ENCODE measurements around the gene GNLY. TPM values are rescaled to one million over a fixed set of nuclear protein-coding genes. Genes with fewer than 3 reads are reported as not detected.

GNLY gene
- polyA plus RNA-seq, 1 experiment, result not detected

DNA sequence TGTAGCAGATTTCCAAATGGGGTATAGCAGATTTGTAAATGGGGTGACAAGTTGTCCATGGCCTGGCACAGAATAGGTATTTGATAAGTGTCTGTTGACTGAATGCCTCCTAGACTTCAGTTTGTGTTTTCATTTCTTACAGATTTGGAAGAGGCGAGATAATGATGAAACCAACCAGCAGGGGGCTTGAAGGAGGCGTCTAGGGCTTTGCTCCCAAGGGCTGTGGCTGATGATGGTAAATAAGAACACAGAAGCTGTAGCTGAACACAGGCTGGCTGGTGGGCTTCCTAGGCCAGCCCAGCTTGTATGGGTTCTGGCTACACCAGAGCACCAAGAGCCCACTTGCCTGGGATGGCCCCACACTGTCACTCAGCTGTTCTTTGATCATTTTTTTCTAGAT lies 45.5 kb upstream of the GNLY start:
- Histone ChIP-seq H3K4me3 (ENCODE audit: low read depth, low read length) (no peak overlapping the region), H3K36me3 (ENCODE audit: control insufficient read depth, insufficient read depth, low read length) (peaks cover 13% of the 10 kb centered on the region), H3K27me3 (ENCODE audit: control insufficient read depth, insufficient read depth, low read length) (no peaks in the 10 kb centered on the region)
- TF ChIP-seq, protein P1, sequence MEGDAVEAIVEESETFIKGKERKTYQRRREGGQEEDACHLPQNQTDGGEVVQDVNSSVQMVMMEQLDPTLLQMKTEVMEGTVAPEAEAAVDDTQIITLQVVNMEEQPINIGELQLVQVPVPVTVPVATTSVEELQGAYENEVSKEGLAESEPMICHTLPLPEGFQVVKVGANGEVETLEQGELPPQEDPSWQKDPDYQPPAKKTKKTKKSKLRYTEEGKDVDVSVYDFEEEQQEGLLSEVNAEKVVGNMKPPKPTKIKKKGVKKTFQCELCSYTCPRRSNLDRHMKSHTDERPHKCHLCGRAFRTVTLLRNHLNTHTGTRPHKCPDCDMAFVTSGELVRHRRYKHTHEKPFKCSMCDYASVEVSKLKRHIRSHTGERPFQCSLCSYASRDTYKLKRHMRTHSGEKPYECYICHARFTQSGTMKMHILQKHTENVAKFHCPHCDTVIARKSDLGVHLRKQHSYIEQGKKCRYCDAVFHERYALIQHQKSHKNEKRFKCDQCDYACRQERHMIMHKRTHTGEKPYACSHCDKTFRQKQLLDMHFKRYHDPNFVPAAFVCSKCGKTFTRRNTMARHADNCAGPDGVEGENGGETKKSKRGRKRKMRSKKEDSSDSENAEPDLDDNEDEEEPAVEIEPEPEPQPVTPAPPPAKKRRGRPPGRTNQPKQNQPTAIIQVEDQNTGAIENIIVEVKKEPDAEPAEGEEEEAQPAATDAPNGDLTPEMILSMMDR (IDR thresholded peaks at IDR 0.05; ENCODE audit: insufficient read depth, low read depth, low read length), result peak; percentile 68
- ChIA-PET CTCF (interaction anchor here (0.6 to 4.6 kb wide), 28 partner anchors 10 to 165 kb away, joined by 3 to 81 read pairs (median 6); partner anchors contain the start of gene ATOH8), POLR2A (no interaction called here)
- no peak for DNase-seq (ENCODE audit: low read depth)

DNA sequence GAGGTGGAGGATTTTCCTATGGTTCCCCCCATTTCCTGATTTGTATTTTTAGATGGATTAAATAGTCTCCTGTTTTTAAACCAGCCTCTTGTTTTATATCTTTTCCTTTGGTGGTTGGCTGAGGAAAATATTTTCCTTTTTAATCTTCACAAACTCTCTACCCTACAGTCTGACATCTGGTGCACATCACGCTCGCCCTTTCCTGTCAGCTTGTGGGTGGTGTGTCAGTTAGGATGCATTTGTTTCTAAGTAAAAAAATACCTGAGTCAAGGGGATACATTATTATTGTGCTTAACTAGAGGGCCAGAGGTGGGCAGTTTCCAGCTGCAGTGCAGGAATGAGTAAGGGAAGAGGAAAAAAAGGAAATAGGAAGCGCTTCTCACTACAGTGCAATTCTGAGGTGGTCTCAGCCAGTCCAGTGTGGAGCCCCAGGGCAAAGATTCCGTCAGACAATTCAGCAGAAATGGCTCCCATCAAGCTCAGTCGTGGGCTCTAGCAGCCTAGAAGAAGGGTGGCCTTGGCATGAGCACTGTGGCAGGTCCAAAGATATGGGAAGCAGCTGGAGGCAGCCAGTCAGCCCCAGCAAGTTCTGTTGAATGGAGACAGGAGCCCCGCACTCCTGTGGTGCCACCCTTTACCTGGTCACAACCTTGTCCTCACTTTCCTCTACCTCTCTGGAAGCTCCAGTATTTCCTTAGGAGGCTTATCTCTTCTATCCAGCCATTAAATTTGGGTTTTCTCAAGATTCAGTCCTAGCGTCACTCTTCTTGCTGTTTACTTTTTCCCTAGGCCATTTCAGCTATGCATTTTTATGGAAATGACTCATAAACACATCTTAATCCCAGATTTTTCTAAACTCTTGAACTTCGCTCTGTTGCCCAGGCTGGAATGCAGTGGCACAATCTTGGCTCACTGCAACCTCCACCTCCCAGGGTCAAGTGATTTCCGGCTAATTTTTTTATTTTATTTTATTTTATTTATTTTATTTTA lies 44.7 kb upstream of the GNLY start:
- DNase-seq (ENCODE audit: low read depth), result no peak
- peaks cover 13% of the 10 kb centered on the region for H3K36me3 ChIP-seq (ENCODE audit: control insufficient read depth, insufficient read depth, low read length)
- ChIA-PET POLR2A (no interaction called here), CTCF (interaction anchor here (0.6 to 4.6 kb wide), 27 partner anchors 9 to 228 kb away, joined by 3 to 81 read pairs (median 6); no protein-coding TSS in a partner anchor)
- TF ChIP-seq, protein P1 (IDR thresholded peaks at IDR 0.05; ENCODE audit: insufficient read depth, low read depth, low read length), result no peak
- no peaks in the 10 kb centered on the region for H3K27me3 ChIP-seq (ENCODE audit: control insufficient read depth, insufficient read depth, low read length)
- no peak overlapping the region for H3K4me3 ChIP-seq (ENCODE audit: low read depth, low read length)

DNA sequence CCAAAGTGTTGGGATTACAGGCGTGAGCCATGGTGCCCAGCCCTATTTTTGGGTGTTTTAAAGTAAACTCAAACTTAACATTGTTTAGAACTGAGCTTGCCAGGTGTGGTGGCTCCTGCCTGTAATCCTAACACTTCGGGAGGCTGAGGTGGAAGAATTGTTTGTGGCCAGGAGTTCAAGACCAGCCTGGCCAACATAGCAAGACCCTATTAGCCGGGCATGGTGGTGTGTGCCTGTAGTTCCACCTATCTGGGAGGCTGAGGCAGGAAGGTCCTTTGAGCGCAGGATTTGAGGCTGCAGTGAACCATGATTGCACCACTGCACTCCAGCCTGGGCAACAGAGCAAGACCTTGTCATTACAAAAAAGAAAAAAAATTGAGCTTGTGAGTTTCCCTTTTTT lies 43.7 kb upstream of the GNLY start:
- Histone ChIP-seq H3K4me3 (ENCODE audit: low read depth, low read length) (no peak overlapping the region), H3K36me3 (ENCODE audit: control insufficient read depth, insufficient read depth, low read length) (peaks cover 11% of the 10 kb centered on the region), H3K27me3 (ENCODE audit: control insufficient read depth, insufficient read depth, low read length) (no peaks in the 10 kb centered on the region)
- ChIA-PET POLR2A (no interaction called here), CTCF (interaction anchor here (1.0 to 4.6 kb wide), 8 partner anchors 9 to 229 kb away, joined by 3 to 81 read pairs (median 12); no protein-coding TSS in a partner anchor)
- DNase-seq (ENCODE audit: low read depth), result no peak
- TF ChIP-seq, protein P1 (IDR thresholded peaks at IDR 0.05; ENCODE audit: insufficient read depth, low read depth, low read length), result no peak

DNA sequence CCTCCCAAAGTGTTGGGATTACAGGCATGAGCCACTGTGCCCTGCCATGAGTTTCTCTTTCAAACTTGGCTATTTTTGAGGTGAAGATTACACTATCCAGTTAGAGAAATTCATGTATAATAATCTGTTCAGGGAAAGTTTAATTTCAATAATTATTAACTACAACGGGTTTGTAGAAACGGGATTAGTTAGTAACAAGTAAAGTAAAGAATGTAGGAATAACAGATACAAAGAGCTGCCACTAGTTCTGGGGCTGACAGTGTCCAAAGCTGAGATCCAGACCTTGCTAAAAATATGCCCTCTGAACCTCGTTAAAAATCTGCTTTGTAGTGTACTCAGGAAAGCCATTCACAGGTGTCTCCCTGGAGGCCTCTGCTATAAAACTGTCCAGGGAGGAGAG lies 43.1 kb upstream of the GNLY start:
- POLR2A ChIA-PET, result no interaction called here

DNA sequence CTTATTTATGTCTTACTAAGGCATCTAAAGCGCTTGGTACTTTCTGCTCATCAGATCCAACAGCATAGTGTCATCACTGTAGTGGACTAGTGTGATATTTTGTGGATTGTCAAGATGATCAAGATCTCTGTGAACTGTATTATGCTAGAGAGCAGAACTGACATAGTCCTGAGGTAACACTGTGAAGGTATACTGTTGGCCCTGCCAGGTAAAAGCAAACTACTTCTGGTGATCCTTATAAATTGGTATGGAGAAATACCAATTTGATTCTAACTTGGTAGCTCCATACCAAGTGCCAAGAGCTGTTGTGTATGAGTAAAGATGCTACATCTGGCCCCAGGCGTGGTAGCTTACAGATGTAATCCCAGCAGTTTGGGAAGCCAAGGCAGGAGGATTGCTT lies 42.1 kb upstream of the GNLY start:
- peaks cover 6% of the 10 kb centered on the region for H3K36me3 ChIP-seq (ENCODE audit: control insufficient read depth, insufficient read depth, low read length)
- ChIA-PET POLR2A (no interaction called here), CTCF (interaction anchor here (0.6 to 1.5 kb wide), 6 partner anchors 15 to 235 kb away, joined by 3 to 6 read pairs (median 4); no protein-coding TSS in a partner anchor)
- H3K4me3 ChIP-seq (ENCODE audit: low read depth, low read length), result no peak overlapping the region
- TF ChIP-seq, protein P1 (IDR thresholded peaks at IDR 0.05; ENCODE audit: insufficient read depth, low read depth, low read length), result no peak
- no peak for DNase-seq (ENCODE audit: low read depth)
- no peaks in the 10 kb centered on the region for H3K27me3 ChIP-seq (ENCODE audit: control insufficient read depth, insufficient read depth, low read length)

More for the DNA sequence above, 43.1 kb upstream of the GNLY start:
- DNase-seq (ENCODE audit: low read depth), result no peak
- Histone ChIP-seq H3K36me3 (ENCODE audit: control insufficient read depth, insufficient read depth, low read length) (peaks cover 7% of the 10 kb centered on the region), H3K27me3 (ENCODE audit: control insufficient read depth, insufficient read depth, low read length) (no peaks in the 10 kb centered on the region), H3K4me3 (ENCODE audit: low read depth, low read length) (no peak overlapping the region)
- TF ChIP-seq, protein P1 (IDR thresholded peaks at IDR 0.05; ENCODE audit: insufficient read depth, low read depth, low read length), result no peak
- CTCF ChIA-PET, result interaction anchor here (0.6 to 4.6 kb wide), 6 partner anchors 18 to 163 kb away, joined by 3 to 81 read pairs (median 10); no protein-coding TSS in a partner anchor
